Measurements from ENCODE around the gene ASPHD2.

Gene ASPHD2

DNA sequence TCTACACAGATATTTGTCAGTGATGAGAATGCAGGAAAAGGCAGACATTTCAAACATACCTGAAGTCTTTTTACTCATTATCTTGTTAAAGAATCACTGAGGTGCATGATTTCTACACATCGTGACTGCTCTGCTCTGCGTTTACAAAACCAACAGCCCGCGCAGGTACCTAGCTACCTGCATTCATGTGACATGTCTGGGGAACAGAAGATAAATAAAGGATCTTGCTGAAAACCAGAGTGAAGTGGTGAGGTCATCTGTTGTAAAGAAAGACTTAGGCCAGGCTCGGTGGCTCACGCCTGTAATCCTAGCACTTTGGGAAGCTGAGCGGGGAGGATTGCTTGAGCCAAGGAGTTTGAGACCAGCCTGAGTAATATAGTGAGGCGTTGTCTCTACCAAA is 15.7 kb downstream of the ASPHD2 start:
- TF ChIP-seq EZH2 (IDR thresholded peaks at IDR 0.05; ENCODE audit: borderline replicate concordance, low read length), result no peak
- TF ChIP-seq, protein P1, sequence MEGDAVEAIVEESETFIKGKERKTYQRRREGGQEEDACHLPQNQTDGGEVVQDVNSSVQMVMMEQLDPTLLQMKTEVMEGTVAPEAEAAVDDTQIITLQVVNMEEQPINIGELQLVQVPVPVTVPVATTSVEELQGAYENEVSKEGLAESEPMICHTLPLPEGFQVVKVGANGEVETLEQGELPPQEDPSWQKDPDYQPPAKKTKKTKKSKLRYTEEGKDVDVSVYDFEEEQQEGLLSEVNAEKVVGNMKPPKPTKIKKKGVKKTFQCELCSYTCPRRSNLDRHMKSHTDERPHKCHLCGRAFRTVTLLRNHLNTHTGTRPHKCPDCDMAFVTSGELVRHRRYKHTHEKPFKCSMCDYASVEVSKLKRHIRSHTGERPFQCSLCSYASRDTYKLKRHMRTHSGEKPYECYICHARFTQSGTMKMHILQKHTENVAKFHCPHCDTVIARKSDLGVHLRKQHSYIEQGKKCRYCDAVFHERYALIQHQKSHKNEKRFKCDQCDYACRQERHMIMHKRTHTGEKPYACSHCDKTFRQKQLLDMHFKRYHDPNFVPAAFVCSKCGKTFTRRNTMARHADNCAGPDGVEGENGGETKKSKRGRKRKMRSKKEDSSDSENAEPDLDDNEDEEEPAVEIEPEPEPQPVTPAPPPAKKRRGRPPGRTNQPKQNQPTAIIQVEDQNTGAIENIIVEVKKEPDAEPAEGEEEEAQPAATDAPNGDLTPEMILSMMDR (IDR thresholded peaks at IDR 0.05; ENCODE audit: low read length), result no peak
- Histone ChIP-seq H3K27ac (ENCODE audit: low read depth, low read length, poor library complexity, severe bottlenecking) (no peak overlapping the region), H3K36me3 (ENCODE audit: insufficient read depth, low read length) (peaks cover 3% of the 10 kb centered on the region; the same call in 1 of the 2 replicates), H3K79me2 (ENCODE audit: insufficient read depth, low read length) (no peaks in the 10 kb centered on the region), H4K20me1 (ENCODE audit: insufficient read depth, low read length) (no peaks in the 10 kb centered on the region), H3K9me2 (ENCODE audit: low read depth, low read length) (no peaks in the 10 kb centered on the region), H3K27me3 (ENCODE audit: insufficient read depth, low read length) (no peaks in the 10 kb centered on the region), H3F3A (ENCODE audit: insufficient read depth, low read length) (no peaks in the 10 kb centered on the region), H3K4me2 (ENCODE audit: low read length) (no peak overlapping the region), H3K9ac (ENCODE audit: low read length) (no peak overlapping the region), H2AFZ (ENCODE audit: low read length) (no peak overlapping the region), H3K4me1 (ENCODE audit: insufficient read depth, low read length, severe bottlenecking) (no peaks in the 10 kb centered on the region), H3K4me3 (ENCODE audit: low read depth, low read length, poor library complexity, severe bottlenecking) (no peak overlapping the region), H3K9me3 (ENCODE audit: low read length) (no peaks in the 10 kb centered on the region)

DNA sequence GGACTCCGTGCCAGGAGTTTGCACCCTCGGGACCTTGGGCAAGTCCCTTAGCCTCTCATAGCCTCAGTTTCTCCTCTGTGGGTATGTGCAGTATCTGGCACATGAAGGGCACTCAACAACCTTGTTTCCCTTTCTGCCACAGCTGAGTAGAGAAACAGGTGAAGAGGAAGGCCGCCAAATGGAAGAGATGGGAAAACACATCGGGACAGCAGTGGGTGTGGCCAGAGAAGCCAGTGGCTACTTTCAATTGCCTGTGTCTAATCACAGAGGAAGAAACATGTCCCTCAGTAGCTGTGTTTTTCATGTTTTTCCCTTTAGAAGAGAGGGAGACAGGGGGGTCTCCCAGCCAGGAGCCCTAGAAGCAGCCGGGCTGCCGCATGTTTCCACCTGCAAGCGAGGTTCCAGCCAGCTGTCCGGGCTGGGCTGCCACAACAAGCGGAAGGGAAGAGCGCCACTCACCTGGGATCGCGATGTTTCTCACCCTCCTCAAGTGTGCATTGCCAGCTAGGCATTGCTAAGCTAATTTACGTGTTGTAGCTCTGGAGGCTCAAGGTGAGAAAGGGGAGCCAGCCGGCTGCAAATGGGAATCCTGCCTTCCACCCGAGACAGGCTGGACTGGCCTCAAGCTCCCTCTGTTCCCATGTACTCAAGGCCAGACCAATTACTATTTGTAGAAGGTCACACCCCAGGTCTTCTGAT is 16.7 kb downstream of the ASPHD2 start:
- Histone ChIP-seq H3F3A (ENCODE audit: insufficient read depth, low read length) (no peaks in the 10 kb centered on the region), H4K20me1 (ENCODE audit: insufficient read depth, low read length) (no peaks in the 10 kb centered on the region)

DNA sequence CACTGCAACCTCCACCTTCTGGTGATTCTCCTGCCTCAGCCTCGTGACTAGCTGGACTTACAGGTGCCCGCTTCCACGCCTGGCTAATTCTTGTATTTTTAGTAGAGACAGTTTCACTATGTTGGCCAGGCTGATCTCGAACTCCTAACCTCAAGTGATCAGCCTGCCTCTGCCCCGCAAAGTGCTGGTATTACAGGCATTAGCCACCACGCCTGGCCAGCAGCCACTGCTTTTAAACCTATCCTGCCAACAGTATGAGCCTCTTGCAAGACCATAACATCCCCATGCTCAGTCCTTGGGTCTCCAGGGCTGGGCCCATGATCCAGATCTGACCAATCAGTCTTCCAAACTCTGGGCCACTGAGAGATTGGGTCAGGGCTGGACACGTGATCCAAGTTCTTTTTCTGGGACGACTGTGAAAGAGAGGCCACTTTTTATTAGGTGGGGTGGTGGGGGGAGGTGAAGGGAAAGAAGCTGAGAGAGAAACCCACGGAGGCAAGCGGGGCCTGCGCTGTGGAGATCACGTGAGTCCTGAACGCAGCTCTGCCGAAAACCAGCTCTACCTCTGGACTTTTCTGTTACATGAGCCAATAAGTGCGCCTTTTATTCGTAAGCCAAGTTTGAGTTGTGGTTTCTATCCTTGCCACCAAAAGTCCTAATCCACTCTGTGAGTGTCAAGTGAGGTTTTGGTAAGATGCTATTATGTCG is 17.9 kb downstream of the ASPHD2 start:
- Histone ChIP-seq H3K9me2 (ENCODE audit: low read depth, low read length) (no peaks in the 10 kb centered on the region), H3K4me3 (ENCODE audit: low read depth, low read length, poor library complexity, severe bottlenecking) (no peak overlapping the region), H3K9me3 (ENCODE audit: low read length) (no peaks in the 10 kb centered on the region), H3K4me1 (ENCODE audit: insufficient read depth, low read length, severe bottlenecking) (no peaks in the 10 kb centered on the region), H3K79me2 (ENCODE audit: insufficient read depth, low read length) (no peaks in the 10 kb centered on the region), H3K36me3 (ENCODE audit: insufficient read depth, low read length) (peaks cover 25% of the 10 kb centered on the region), H3K27me3 (ENCODE audit: insufficient read depth, low read length) (no peaks in the 10 kb centered on the region), H3K4me2 (ENCODE audit: low read length) (no peak overlapping the region), H2AFZ (ENCODE audit: low read length) (no peak overlapping the region), H4K20me1 (ENCODE audit: insufficient read depth, low read length) (no peaks in the 10 kb centered on the region), H3K9ac (ENCODE audit: low read length) (no peak overlapping the region), H3K27ac (ENCODE audit: low read depth, low read length, poor library complexity, severe bottlenecking) (no peak overlapping the region), H3F3A (ENCODE audit: insufficient read depth, low read length) (no peaks in the 10 kb centered on the region)
- TF ChIP-seq EZH2 (IDR thresholded peaks at IDR 0.05; ENCODE audit: borderline replicate concordance, low read length), result no peak

More for the DNA sequence above, 16.7 kb downstream of the ASPHD2 start:
- Histone ChIP-seq H3K4me2 (ENCODE audit: low read length) (no peak overlapping the region), H3K36me3 (ENCODE audit: insufficient read depth, low read length) (peaks cover 12% of the 10 kb centered on the region; the same call in 1 of the 2 replicates), H3K9me3 (ENCODE audit: low read length) (no peaks in the 10 kb centered on the region), H3K9me2 (ENCODE audit: low read depth, low read length) (no peaks in the 10 kb centered on the region), H3K9ac (ENCODE audit: low read length) (no peak overlapping the region), H3K27me3 (ENCODE audit: insufficient read depth, low read length) (no peaks in the 10 kb centered on the region), H3K4me3 (ENCODE audit: low read depth, low read length, poor library complexity, severe bottlenecking) (no peak overlapping the region), H3K79me2 (ENCODE audit: insufficient read depth, low read length) (no peaks in the 10 kb centered on the region), H2AFZ (ENCODE audit: low read length) (no peak overlapping the region), H3K27ac (ENCODE audit: low read depth, low read length, poor library complexity, severe bottlenecking) (no peak overlapping the region), H3K4me1 (ENCODE audit: insufficient read depth, low read length, severe bottlenecking) (no peaks in the 10 kb centered on the region)
- TF ChIP-seq, protein P1 (IDR thresholded peaks at IDR 0.05; ENCODE audit: low read length), result no peak
- no peak for TF ChIP-seq EZH2 (IDR thresholded peaks at IDR 0.05; ENCODE audit: borderline replicate concordance, low read length)

Measured in OCI-LY1 (cell line).